Iris pigment epithelial cell (primary cell): ENCODE data around the gene CORO2B.

Experiments used
- DNase-seq: peaks from one replicate; pipeline ENCODE4 v3.0.0-alpha.2; 2011; ENCODE audit warnings: low read depth

CORO2B gene

GRCh38 chr15:68590721-68591389, 12.1 kb downstream of the CORO2B start:
- no peak for DNase-seq

- DNase-seq, result no peak
These were observed 13.3 kb downstream of the CORO2B start for GRCh38 chr15:68592054-68592453.

GRCh38 chr15:68592544-68592943, 13.8 kb downstream of the CORO2B start:
- no peak for DNase-seq

GRCh38 chr15:68593341-68593740, 14.5 kb downstream of the CORO2B start:
- DNase-seq, result no peak

GRCh38 chr15:68593828-68594532, 15.2 kb downstream of the CORO2B start:
- DNase-seq, result no peak

GRCh38 chr15:68594533-68595259, 15.9 kb downstream of the CORO2B start:
- DNase-seq, result no peak

- no peak for DNase-seq
These were observed 16.4 kb downstream of the CORO2B start for GRCh38 chr15:68595260-68595564.

- DNase-seq, result no peak
These were observed 17.0 kb downstream of the CORO2B start for GRCh38 chr15:68595761-68596160.

GRCh38 chr15:68596691-68597090, 17.9 kb downstream of the CORO2B start:
- DNase-seq, result no peak

- DNase-seq, result no peak
These were observed 18.8 kb downstream of the CORO2B start for GRCh38 chr15:68597581-68597980.

GRCh38 chr15:68598171-68599152, 19.7 kb downstream of the CORO2B start:
- no peak for DNase-seq

GRCh38 chr15:68599153-68599545, 20.4 kb downstream of the CORO2B start:
- no peak for DNase-seq

GRCh38 chr15:68599560-68600071, 20.8 kb downstream of the CORO2B start:
- DNase-seq, result peak; percentile 51

- DNase-seq, result no peak
These were observed 22.7 kb downstream of the CORO2B start for GRCh38 chr15:68601206-68602197.

GRCh38 chr15:68602459-68603215, 23.8 kb downstream of the CORO2B start:
- DNase-seq, result no peak

GRCh38 chr15:68603216-68603595, 24.4 kb downstream of the CORO2B start:
- DNase-seq, result no peak

- no peak for DNase-seq
These were observed 25.2 kb downstream of the CORO2B start for GRCh38 chr15:68603951-68604350.

- DNase-seq, result peak; percentile 69
These were observed 26.2 kb downstream of the CORO2B start for GRCh38 chr15:68604840-68605478.

- no peak for DNase-seq
These were observed 27.6 kb downstream of the CORO2B start for GRCh38 chr15:68606375-68606774.
